HG02759 (cell line): ENCODE results near the gene NHEJ1.

Source experiments
- ATAC-seq: cut with Tn5 transposase; IDR thresholded peaks from one replicate; pipeline ENCODE4 v1.9.1; 2021; ENCODE audit warnings: mild to moderate bottlenecking, moderate library complexity; ENCODE audit not compliant: unreplicated experiment

Gene NHEJ1

GRCh38 chr2:219183151-219183772 lies 22.6 kb upstream of the NHEJ1 start:
- ATAC-seq = no peak

- ATAC-seq = no peak
Measured at GRCh38 chr2:219182331-219183150, 21.9 kb upstream of the NHEJ1 start.

GRCh38 chr2:219181531-219181930 lies 20.9 kb upstream of the NHEJ1 start:
- ATAC-seq = no peak

GRCh38 chr2:219180961-219181360 lies 20.3 kb upstream of the NHEJ1 start:
- ATAC-seq = no peak

- ATAC-seq = no peak
Measured at GRCh38 chr2:219179601-219180465, 19.2 kb upstream of the NHEJ1 start.

- ATAC-seq = peak; percentile 15
Measured at GRCh38 chr2:219178377-219179175, 18.0 kb upstream of the NHEJ1 start.

- peak; percentile 55 for ATAC-seq
Measured at GRCh38 chr2:219177552-219178376, 17.1 kb upstream of the NHEJ1 start, which contains the start of gene RETREG2. TSS of gene RETREG2 (plus strand) at chr2:219178275. CDS start at chr2:219178353, 78 bp downstream.

GRCh38 chr2:219176818-219177551 lies 16.4 kb upstream of the NHEJ1 start, which contains the start of gene CNPPD1:
TSS of gene CNPPD1 (minus strand) at chr2:219176925. CDS start at chr2:219176828, 97 bp downstream.
- peak; percentile 70 for ATAC-seq

GRCh38 chr2:219175928-219176817 lies 15.6 kb upstream of the NHEJ1 start:
- peak; percentile 28 for ATAC-seq

- no peak for ATAC-seq
Measured at GRCh38 chr2:219175486-219175885, 14.9 kb upstream of the NHEJ1 start.

GRCh38 chr2:219174801-219175200 lies 14.2 kb upstream of the NHEJ1 start:
- no peak for ATAC-seq

GRCh38 chr2:219174146-219174545 lies 13.5 kb upstream of the NHEJ1 start:
- no peak for ATAC-seq

- no peak for ATAC-seq
Measured at GRCh38 chr2:219173176-219173575, 12.6 kb upstream of the NHEJ1 start.

GRCh38 chr2:219172231-219173154 lies 11.9 kb upstream of the NHEJ1 start:
- no peak for ATAC-seq

- ATAC-seq = no peak
Measured at GRCh38 chr2:219171231-219171651, 10.6 kb upstream of the NHEJ1 start.

- ATAC-seq = no peak
Measured at GRCh38 chr2:219169930-219170654, 9.5 kb upstream of the NHEJ1 start, which contains the start of gene SLC23A3. TSS of gene SLC23A3 (minus strand) at chr2:219170029. CDS start at chr2:219169984, 45 bp downstream.
